HG03196 (cell line): ENCODE data around the gene FOXP1.

Source experiments
- ATAC-seq: cut with Tn5 transposase; IDR thresholded peaks from one replicate; pipeline ENCODE4 v1.9.1; 2021; ENCODE audit not compliant: unreplicated experiment

FOXP1 gene

DNA sequence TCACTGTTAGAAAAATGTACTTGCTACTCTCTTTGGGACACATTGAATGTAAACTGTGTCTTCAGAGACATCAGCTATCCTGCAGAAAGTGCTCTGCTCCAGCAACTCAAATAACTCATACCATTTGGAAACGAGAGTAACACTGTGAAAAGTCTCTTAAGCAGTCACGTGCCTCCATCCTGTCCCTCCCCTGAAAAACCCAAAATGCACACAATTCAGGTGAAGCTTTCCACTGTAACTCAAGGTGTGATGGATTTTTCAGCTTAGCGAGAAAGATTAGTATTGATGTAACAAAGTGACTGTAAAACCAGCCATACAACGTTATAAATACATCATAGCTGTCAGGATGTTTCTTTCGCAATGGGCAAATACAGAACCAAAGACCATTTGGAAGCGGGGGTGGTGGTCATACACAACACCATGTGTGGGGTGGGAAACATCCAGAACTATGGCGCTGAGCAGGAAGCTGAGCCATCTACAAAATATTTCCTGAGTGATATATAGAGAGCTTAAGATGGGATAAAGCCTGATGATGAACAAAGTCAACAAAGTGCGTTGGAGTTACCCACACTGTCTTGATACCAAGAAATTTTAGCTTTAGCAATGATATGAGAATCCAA, 332.3 kb downstream of the FOXP1 start:
- no peak for ATAC-seq

DNA sequence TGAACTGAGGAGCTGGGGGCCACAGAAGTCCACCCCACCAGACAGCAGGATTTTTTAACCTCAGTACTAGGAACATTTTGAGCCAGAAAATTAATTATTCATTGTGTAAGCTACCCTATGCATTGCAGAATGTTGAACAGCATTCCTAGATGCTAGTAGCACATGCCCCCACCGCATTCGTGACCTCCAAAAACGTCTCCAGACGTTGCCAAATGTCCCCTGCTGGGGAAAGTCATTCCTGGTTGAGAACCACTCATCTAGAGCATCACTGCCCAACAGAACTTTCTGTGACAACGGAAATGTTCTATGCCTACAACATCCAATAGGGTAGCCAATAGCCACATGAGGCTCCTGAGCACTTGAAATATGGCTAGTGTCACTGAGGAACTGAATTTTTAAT, 333.5 kb downstream of the FOXP1 start:
- no peak for ATAC-seq

DNA sequence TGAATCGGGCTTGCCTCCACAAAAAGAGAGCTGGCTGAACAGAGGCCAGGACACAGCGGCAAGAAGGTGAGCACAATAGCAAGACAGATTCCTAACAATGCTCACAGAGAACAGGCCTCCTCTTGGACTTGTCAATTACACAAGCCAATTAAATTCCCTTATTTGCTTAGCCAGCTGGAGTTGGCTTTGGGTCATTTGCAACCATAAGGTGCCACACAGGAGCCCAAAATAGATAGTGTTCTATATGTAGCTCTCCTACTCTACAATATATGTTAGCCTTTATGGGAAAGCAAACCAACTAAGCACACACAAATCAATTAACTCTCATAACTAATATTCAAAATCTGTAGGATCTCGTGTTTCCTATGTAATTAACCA, 335.6 kb downstream of the FOXP1 start:
- no peak for ATAC-seq

DNA sequence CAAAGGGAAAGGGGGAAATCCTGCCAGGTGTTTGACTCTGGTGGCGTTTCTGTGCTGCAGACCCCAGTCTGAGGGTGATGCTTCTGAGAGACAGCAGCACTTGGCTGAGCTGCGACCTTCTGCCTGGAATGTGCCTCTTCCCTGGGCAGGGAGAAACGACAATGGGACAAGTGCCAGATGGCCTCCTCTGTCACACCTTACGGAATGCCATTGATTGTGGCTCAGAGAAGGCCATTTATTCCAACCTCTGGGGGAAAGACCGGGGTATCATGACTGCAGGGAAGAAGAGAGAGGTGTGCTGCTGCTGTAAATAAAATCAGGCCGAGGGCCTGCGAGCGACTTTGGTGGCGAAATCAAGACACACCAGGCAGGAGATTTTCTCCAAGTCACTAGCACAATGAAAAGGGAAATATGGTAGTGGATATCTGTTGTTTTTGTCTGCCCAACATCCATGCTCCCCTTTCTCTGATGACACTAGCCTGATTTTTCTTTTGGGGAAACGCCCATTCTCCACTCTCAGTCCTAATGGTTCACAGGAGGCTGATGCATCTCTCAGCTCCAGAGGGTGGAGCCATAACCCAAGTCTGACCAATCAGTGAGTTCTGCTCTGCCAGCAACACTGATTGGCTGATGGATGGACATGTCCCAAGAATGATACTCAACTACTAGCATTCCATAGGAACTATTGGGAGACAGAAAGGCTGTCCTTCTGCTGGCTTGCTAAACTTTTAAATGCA, 336.1 kb downstream of the FOXP1 start:
- ATAC-seq = no peak

DNA sequence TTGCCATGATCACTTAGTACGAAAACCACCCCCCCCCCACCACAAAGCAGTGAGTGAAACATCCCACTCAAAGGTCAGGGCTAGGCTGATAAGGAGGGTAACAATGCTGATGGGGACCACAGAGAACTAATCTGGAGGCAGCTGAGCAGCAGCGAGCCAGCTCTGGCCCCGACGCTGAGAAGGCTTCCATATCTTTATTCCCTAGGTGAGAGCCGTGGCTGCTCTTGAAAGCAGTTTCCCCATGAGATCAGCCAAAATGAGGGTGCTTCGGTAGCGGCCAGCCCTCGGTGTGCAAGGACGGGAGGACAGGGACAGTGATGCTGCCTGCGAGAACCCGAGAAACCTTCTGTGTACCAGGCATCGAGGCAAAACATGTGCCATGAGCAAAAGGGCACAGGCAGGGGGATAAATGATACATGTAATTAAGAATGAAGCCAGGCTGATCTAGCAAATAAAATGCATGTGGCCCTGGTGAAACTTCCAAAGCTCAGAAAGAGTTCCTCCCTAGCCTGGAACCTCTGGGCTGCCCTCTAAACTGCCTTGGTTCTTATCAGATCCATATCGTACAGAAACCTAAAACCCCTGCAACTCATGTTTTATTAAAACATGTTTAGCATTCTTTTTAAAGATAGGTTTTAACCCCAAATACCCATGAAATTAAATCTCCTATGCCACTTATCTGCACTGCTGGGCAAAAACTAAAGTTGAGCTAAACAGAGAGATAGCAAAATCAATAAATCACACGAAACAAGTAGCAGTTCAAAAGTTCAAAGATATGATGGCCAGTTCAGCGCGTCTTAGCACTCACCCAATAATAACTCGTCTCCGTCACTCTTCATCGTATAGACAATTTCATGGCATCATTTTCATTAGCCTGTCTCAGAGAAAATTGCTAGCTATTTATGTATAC, 337.3 kb downstream of the FOXP1 start:
- ATAC-seq = no peak

DNA sequence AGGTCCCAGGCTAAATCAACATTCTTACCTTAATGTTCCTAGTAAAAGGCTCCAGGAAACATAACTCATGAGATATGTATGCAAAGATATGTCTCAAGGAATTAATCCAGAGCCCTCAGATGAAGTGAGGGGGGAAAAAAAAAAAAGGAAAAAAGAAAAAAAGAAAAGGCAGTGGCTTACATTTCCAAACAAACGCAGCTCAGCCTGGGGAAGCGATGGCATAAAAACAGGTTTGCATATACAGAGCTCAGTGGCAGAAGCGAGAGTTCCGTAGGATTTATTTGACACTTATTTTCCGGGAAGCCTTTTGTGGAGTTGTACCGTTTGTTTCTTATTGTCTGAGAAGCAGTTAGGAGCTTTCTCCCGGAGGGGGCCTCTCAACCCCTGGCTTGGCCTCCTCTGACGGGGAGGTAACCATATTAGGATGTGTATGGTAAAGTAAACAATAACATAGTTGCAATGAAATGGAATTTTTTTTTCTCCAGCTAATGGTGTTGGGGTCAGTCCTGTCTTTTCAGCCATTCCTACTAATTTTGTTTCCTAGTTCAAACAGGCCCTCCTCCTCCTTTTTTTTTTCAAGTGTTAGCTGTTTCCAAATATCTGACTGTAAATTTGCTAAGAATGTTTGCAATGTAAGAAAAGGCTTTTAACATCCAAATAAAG, 338.6 kb downstream of the FOXP1 start:
- ATAC-seq = no peak

DNA sequence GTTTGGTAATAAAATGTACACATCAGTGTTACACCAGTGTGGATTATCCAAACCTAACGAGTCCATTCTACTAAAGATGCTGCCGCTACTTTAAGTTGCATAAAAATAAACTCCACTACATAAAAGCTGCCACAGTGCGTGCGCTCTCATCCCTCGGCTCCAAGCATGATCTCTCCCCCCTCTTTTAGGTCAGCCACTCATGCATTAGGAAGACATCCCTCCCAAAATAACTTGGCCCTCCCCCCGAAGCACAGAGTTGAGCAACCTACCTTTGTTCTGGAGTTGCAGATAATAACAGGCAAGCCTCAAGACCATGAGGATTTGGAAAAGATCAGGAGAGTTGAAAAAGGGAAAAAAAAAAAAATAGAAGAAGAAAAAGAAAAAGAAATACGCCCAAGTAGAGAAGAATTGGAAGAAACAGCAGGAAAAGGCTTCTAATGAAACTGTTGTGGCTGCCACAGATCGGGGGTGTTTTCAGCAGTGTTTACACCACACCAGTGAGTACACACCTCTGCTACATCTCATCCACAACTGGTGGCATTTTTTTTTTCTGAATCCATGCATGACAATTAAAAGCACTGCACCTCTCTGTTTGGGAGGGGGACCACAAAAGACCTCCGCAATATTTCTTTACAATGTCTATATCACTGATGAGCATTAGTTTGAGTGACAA, 339.2 kb downstream of the FOXP1 start:
- no peak for ATAC-seq

DNA sequence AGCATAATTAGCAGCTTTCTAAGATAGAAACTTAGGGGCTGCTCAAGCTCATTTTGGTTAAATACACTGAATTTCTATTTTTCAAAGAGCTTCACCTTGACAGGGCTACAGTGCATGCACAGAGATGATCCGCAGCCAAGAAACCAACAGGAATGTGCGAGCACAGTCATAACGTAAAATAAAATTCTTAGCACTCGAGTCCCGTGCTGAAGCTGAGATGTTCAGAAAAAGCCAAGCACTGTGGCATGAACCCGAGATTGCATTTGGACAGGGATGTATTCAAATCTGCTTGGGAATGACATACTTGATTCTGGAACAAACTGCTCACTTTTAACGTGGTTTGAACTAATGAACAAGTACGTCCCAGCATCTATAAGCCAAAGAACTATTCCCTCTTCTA, 340.3 kb downstream of the FOXP1 start:
- ATAC-seq = no peak

DNA sequence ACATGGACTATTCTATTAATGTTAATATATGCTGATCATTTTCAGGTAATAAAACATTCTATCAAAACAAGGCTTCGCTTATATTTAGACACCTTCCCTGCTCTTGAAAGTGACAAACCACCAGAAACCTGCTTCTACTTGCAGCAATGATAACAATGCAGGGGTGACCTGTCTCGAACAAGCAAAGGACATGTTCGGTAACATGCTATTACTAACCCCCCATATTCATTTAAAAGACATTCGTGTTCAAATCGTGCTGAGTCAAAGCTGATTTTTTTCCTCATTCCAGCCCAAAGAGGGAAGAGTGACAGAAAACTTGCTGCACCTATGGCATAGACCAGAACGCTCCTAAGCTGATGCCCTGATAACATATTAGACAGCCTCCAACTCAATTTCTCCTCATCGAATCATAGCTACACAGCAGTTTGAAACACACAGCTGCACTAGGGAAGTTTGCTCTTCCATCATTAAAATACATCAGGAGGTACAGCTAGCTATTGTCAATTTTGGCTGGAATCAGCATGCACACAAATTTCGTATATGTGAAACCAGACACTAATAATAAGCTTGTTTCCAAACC, 341.5 kb downstream of the FOXP1 start:
- ATAC-seq = no peak

DNA sequence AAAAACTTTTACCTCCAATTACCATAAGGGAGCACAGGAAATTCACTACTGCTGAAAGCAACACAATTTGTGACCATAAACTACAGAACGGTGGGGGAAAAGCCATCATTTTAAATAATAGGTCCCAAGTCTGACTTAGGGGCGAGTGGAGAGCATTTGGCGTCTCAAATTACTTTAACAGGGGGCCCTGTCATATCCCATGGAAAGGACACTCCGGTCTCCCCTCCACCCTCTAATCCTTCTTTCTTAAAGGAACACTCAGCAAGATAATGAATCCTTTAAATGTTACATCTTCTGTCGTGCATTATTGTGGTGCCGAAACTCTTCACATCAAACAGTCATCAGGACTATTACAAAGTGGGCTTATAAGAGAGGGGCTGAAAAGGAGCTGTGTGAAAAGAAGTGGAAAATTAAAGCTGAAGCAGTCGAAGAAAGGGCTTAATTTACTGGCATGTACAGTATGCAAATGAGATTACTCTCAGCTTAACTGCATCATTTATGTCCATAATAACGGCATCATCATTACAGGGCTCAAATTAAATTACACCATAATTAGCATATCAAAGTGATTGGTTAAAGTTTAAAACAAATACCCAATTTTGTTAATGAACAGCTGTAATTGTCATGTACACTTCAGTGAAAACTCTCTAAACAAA, 342.2 kb downstream of the FOXP1 start:
- no peak for ATAC-seq

DNA sequence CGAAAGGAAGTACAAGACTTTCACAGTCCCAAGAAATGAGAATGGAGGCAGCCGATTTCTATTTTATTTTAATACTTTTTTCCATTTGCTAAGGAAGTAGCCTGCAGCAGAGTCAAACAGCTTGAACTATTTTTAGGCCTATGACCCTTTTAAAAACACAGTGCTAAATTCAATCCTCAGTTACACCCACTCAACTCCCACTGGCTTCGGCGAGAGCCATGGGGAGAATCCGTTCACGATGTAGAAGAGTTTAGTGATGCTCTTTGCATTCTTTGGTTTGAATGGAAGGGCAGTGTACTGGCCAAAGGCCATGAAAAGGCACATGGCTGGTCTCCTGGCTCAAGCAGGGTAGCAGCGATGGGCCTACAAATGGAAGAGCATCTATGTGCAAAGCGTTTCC, 343.5 kb downstream of the FOXP1 start:
- no peak for ATAC-seq

DNA sequence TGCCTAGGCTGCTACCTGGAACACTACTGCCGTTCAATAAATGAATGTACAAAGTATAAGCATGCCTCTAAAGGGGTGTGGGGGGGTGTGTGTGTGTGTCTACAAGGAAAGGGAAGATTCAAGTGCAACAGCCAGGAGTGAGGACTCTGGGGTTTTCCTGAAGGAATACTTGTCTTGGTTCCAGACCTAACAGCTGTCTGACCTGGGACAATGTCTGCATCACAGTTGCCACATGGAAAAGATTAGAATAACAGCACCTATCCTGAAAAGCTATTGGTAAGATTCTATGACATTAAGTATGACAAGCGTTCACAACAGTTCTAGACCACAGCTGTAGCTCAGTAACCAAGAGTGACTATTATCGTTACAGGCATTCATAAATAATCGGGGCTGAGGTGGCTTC, 345.2 kb downstream of the FOXP1 start:
- no peak for ATAC-seq

DNA sequence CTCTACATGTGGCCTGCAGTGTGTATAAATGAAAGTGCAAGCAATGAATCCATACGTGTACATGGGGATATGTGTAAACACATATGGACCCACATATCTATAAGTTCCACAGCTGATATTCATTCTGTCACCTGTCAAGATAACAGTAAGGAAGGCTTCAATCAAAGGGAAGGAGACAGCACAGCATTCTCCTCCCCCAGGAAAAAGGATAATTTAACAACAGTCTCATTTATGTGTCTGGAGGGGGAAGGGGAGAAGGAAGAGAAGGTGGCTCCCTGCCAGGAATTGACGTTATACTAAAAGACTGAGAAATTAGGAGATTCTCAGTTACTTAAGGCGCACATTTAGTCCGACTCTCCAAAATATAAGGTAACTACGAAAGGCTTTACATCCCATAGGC, 345.9 kb downstream of the FOXP1 start:
- ATAC-seq = no peak

DNA sequence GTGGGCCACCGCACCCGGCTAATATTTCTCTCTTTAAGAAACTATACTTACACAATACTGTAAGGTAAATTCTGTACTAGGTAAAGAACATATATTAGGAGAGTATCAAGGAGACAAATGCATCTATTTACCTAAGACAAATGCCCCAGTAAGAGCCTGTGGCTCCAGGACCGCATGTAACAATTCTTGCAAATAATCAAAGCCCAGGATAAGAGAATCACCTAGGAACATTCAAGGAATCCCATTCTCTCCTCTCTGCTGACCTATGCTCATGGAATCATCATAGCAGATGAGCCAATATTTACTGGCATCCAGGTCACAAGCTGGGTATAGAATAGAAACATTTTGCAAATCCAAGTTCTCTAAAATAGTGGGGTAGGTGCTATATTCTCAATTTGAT, 347.7 kb downstream of the FOXP1 start:
- no peak for ATAC-seq

DNA sequence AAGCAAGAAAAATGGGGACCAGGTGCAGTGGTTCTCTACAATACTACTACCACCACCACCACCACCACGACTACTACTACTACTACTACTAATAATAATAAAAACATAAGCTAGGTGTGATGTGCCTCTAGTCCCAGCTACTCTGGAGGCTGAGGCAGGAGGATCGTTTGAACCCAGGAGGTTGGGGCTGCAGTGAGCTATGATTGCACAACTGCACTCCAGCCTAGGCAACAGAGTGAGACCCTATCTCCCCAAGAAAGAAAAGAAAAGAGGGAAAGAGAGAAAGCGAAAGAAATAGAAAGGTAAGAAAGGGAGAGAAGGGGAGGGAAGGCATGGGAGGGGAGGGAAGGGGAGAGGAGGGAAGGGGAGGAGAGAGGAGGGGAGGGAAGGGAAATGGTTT, 350.6 kb downstream of the FOXP1 start:
- ATAC-seq = no peak

DNA sequence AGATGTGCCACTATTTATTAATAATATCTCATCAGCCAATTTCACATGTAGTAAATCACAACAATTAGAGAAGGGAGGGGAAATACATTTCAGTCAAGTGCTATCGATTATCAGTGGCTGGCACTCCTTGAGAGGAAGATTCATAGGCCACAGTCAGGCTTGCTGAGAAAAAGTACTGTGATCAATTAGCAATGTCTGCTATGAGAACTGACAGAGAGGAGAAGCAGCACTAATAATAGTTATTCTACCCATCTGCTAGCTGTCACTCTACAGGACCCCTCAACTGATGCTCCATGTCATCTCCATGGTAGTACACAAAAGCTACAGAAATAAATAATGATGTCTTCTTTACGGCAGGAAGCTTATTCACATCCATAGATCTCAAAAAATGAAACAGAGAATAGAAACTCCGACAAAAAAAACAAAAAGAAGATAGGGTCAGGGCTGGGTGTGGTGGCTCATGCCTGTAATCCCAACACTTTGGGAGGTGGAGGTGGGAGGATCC, 351.3 kb downstream of the FOXP1 start:
- ATAC-seq = no peak

DNA sequence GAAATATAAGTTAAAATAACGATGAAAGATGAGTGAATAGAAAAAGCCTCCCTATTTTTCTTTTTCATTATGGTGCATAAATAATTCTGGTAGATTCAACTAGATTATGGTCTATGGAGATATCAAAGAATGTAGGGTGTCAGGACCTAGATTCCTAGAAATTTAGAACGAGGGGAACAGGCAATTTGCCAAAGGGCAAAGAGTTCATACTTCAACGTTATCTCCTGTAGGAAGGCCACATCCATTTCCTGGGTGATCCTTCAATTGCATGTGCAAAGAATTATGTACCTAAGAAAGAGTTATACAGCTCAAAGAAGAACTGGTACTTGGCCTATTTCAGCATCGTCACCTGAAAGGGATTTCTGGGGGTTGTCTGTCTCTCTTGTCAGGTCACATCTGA, 351.8 kb downstream of the FOXP1 start:
- no peak for ATAC-seq

DNA sequence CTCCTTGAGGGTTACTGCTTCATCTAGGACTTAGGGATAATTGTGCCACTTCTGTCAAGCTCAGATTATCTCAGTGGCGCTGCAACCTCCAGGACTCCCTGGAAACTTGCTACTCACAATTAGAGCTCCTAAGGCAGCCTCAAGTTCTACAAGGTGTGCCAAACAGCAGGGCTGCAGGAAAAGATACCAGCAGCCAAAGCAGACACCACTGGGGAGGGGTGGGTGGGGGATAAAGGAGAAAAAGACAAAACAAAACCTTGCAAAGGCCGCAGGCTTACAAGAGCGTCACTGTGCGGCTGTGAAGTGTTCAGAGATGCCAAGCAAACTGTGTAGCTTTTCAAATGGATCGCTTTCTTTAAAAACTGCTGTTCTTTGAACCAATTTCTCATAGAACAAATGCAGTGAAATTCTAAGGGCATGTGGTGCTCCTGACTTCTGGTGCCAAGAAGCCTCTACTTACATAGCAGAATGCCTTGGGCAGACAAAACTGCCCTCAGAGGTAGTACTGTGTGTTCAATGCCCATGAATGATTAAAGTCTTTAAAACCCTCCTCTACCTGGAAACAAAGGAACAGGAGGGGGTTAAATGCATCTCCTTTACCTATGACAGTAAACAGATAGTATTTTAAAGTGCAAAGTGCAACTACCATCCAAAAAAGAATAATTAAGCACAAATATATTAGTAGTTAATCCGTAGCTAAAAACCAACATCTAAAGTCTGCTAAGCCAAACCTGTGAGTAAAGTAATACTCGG, 353.4 kb downstream of the FOXP1 start:
- no peak for ATAC-seq
